ENCODE data around the gene MARF1.

DNA sequence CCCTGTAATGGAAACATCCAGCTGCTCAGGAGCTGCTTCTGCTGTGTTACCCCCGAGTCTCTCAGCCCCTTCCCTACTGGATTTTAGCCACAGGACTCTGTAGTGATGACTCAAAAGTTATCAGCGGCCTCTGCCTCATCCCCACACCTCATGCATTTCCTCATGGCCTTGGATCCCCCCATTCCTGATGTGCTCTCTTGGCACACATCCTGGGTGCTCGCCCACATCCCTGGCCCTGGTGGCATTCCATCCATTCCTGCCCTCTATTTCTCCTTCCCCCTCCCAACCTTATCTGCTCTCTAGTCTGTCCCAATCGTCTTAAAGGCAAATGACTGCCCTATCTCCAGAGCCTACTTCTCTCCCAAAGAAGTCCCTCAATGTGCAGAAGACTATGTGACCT, 24.6 kb downstream of the MARF1 start:
- TF ChIP-seq EZH2 (IDR thresholded peaks at IDR 0.05; ENCODE audit: borderline replicate concordance, low read depth, low read length, poor library complexity, severe bottlenecking) = no peak
- no peak for TF ChIP-seq CTCF (conservative IDR thresholded peaks at IDR 0.05; ENCODE audit: low read depth, low read length)
